Type B pancreatic cell (in vitro differentiated cells): ENCODE measurements around the gene ZNF837. TPM values are rescaled to one million over a fixed set of nuclear protein-coding genes. Genes with fewer than 3 reads are reported as not detected.

ENCODE experiments used
- DNase-seq: peaks from one replicate; pipeline ENCODE4 v3.0.0; 2021; ENCODE audit warnings: mixed read lengths; ENCODE audit not compliant: unreplicated experiment; ENCODE audit errors: extremely low spot score
- H3K27ac Mint-ChIP-seq: 2 replicates; pipeline ENCODE4 v1.8.0; 2021; ENCODE audit warnings: mild to moderate bottlenecking, mixed read lengths
- H3K27me3 Mint-ChIP-seq: 2 replicates; pipeline ENCODE4 v1.8.0; 2021; ENCODE audit warnings: mixed read lengths
- H3K36me3 Mint-ChIP-seq: 2 replicates; pipeline ENCODE4 v1.8.0; 2021; ENCODE audit warnings: mixed read lengths
- H3K4me1 Mint-ChIP-seq: one replicate; pipeline ENCODE4 v1.8.0; 2021; ENCODE audit warnings: mixed read lengths; ENCODE audit not compliant: unreplicated experiment
- H3K4me3 Mint-ChIP-seq: 2 replicates; pipeline ENCODE4 v1.8.0; 2021; ENCODE audit warnings: mild to moderate bottlenecking, mixed read lengths
- H3K9me3 Mint-ChIP-seq: 2 replicates; pipeline ENCODE4 v1.8.0; 2021; ENCODE audit warnings: mixed read lengths
- total RNA-seq: library from RNA; stranded (reverse); gene quantifications from 2 replicates; pipeline ENCODE4 v1.2.1, GENCODE V29; 2021; ENCODE audit warnings: low replicate concordance
- TF ChIP-seq, protein P1 (sequence below): fragments of 200-600 bp; sonication (generic); conservative IDR thresholded peaks from 2 replicates; pipeline ENCODE4 v1.5.0; 2021; ENCODE audit warnings: antibody characterized with exemption, mild to moderate bottlenecking

The ZNF837 gene
- total RNA-seq, 1 donor from 2014 or later, result 2.8 TPM

DNA sequence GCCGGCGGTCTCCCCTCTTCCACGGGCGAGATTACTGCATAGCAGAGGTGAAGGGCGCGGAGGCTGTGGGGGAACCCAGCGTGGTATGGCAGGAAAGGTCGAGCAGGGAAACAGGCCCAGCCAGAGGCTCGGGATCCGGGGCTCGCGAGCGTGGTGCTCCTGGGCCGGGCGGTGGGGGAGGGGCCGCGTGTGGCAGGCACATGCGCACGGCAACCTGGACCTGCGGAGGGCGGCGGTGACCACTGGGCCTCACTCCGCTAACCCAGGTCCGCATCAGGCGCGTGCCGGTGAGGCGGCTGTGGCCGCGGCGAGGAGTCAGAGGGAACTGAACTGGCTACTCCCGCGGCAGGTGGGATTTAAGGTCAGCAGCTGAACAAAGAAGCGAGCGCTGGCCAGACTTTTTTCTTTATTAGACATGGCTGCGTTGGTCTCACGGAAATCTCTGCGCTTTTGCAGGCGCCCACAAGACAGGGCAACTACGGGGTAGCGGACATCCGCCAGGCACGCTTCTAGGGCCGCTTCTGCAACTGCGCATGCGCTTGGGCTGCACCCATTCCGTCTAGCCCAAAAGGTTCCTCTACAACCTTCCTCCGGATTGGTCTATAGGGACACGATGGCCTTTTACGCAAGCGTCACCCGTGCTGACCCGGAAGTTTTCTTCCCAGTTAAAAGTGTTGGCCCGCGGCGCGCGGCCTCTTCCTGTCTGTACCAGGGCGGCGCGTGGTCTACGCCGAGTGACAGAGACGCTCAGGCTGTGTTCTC lies 5.9 kb upstream of the ZNF837 start, which contains the start of gene RPS5:
Gene RPS5 (plus strand): TSS at position 694 of the 762 bp plus-strand sequence. CDS start 869 bp downstream, outside the sequence.
- no peaks in the 10 kb centered on the region for H3K9me3 Mint-ChIP-seq
- no peaks in the 10 kb centered on the region for H3K27me3 Mint-ChIP-seq
- peak within 1 kb of the TSS; percentile 99 for H3K27ac Mint-ChIP-seq
- peak within 1 kb of the TSS; percentile 98 for H3K4me3 Mint-ChIP-seq
- peaks cover 11% of the 10 kb centered on the region for H3K4me1 Mint-ChIP-seq
- peak; percentile 95 for DNase-seq
- H3K36me3 Mint-ChIP-seq, result peaks cover 12% of the 10 kb centered on the region
- TF ChIP-seq, protein P1, sequence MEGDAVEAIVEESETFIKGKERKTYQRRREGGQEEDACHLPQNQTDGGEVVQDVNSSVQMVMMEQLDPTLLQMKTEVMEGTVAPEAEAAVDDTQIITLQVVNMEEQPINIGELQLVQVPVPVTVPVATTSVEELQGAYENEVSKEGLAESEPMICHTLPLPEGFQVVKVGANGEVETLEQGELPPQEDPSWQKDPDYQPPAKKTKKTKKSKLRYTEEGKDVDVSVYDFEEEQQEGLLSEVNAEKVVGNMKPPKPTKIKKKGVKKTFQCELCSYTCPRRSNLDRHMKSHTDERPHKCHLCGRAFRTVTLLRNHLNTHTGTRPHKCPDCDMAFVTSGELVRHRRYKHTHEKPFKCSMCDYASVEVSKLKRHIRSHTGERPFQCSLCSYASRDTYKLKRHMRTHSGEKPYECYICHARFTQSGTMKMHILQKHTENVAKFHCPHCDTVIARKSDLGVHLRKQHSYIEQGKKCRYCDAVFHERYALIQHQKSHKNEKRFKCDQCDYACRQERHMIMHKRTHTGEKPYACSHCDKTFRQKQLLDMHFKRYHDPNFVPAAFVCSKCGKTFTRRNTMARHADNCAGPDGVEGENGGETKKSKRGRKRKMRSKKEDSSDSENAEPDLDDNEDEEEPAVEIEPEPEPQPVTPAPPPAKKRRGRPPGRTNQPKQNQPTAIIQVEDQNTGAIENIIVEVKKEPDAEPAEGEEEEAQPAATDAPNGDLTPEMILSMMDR, result no peak

DNA sequence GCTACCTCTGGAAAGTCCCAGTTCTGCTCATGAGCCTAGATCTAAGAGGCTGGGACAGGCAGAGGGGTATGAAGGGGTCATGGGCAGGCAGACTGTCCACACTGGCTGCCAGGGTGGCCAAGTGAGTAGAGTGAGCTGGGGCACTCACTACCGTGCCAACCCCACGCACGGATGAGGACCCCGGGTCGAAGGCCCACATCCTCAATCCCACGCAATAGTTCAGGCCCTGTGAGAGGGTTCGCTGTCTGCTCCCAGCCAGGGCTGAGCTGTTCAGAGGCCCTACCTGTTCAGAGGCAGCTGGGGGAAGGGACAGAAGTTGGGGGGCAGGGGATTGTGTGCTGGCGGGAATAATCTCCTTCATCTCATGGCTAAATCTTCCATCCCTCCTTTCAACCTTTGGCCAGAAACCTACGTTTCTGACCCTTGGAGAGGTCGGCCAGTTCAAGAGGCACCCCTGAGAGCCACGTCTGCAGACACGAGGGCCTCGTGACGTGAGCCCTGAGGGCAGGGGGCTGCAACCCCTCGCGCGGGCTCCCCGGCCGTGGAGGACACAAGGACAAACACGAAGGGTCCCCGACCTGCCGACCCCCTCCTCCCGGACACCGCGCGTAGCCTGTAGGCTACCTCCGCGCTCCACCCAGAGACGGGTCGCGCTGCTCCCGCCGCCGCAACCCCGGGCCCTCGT lies 5.2 kb upstream of the ZNF837 start:
- no peaks in the 10 kb centered on the region for H3K27me3 Mint-ChIP-seq
- peak overlapping the region; percentile 99 for H3K27ac Mint-ChIP-seq
- peak overlapping the region; percentile 98 for H3K4me3 Mint-ChIP-seq
- no peak for DNase-seq
- peaks cover 11% of the 10 kb centered on the region for H3K4me1 Mint-ChIP-seq
- TF ChIP-seq, protein P1, result no peak
- H3K9me3 Mint-ChIP-seq, result no peaks in the 10 kb centered on the region
- peaks cover 12% of the 10 kb centered on the region for H3K36me3 Mint-ChIP-seq

DNA sequence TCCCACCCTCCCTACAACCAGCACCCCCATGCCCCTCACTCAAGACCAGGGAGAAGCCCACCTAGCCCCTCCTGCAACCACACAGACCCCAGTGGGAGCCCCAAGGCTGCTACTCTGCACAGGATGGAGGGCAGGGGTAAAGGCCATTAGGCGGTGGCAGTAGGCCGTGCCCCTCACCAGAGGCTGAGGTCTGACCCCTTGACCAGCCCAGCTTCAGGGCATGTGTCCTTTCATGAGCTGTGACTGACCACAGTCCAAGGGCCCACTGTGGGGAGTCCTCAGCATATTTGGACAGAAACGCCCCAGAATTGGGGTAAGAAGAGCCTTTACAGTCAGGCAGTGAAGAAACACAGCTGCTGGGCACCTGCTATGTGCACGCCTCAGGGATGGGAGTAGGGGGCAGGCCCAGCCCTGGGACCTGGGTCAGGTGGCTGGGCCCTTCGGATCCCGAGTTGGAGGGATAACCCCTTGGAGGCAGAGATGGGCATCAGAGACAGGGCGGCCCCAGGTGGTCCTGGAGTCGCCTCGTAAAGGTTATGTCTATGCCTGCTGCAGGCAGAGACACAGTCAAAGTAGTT lies 4.6 kb upstream of the ZNF837 start:
- H3K36me3 Mint-ChIP-seq, result peaks cover 8% of the 10 kb centered on the region
- peaks cover 11% of the 10 kb centered on the region for H3K4me1 Mint-ChIP-seq
- H3K4me3 Mint-ChIP-seq, result peak overlapping the region; percentile 98
- TF ChIP-seq, protein P1, result no peak
- DNase-seq, result no peak
- H3K27ac Mint-ChIP-seq, result peak overlapping the region; percentile 99
- no peaks in the 10 kb centered on the region for H3K9me3 Mint-ChIP-seq
- H3K27me3 Mint-ChIP-seq, result no peaks in the 10 kb centered on the region

DNA sequence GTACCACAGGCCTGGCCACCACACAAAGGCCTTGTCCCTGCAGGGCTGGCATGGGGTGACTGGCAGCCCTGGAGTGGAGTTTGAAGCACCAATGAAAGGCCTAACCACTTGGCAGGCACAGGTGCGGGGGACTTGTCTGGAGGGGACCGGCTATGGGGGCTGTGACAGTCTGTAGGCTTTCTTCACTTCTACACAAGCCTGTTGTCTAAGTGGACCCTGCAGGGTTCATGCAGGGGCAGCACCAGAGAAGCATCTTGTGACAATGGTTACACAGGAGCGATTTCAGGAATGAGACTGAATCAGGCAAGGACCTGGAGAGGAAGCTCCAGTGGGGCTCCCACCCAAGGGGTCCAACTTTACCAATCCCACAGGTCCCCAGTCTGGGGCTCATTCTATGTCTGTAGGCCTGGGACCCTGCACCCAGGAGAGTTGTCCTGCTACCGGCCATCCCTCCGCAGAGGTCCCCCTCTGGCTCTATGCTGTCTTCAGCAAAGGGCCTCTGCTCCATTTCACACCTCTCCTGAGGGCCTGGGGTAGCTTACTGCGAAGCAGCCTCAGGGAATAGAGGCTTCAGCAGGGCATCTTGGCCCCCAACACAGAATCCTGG lies 2.3 kb upstream of the ZNF837 start:
- peak overlapping the region; percentile 71 for H3K4me3 Mint-ChIP-seq
- H3K27me3 Mint-ChIP-seq, result no peaks in the 10 kb centered on the region
- no peaks in the 10 kb centered on the region for H3K36me3 Mint-ChIP-seq
- H3K4me1 Mint-ChIP-seq, result peaks cover 7% of the 10 kb centered on the region
- no peak for DNase-seq
- no peak overlapping the region for H3K27ac Mint-ChIP-seq
- TF ChIP-seq, protein P1, result no peak
- no peaks in the 10 kb centered on the region for H3K9me3 Mint-ChIP-seq

DNA sequence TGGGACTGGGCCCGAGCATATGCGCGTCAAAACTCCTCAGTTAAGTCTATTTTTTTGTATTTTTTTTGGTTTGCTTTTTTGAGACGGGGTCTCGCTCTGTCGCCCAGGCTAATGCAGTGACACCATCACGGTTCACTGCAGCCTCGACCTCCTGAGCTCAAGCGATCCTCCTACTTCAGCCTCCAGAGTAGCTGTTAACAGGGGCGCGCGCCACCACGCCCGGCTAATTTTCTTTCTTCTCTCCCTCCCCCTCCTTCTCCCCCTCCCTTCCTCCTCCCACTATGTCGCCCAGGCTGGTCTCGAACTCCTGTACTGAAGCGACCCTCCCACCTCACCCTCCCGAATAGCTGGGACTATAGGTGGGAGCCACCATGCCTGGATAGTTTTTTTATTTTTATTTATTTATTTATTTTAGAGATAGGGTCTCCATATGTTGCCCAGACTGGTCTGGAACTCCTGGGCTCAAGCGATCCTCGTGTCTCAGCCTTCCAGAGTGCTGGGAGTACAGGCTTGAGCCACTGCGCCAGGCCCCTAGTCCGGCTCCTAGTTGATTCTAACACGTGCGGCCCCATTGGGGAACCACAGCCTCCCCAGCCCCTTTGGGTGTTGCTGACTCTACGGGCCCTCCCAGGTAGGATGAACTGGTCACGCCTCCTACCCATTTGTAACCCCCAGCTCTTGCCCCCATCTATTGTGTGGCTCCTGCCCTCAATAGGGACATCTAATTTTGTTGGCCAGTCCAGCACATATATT lies 806 bp upstream of the ZNF837 start:
- peak overlapping the region; percentile 95 for H3K27ac Mint-ChIP-seq
- H3K27me3 Mint-ChIP-seq, result no peaks in the 10 kb centered on the region
- H3K4me1 Mint-ChIP-seq, result peaks cover 3% of the 10 kb centered on the region
- no peaks in the 10 kb centered on the region for H3K9me3 Mint-ChIP-seq
- H3K4me3 Mint-ChIP-seq, result peak overlapping the region; percentile 94
- TF ChIP-seq, protein P1, result no peak
- no peak for DNase-seq
- H3K36me3 Mint-ChIP-seq, result no peaks in the 10 kb centered on the region
